MCF 10A (cell line): Measurements from ENCODE around the gene CA11. TPM values are rescaled to one million over a fixed set of nuclear protein-coding genes. Genes with fewer than 3 reads are reported as not detected.

Experiments used
- BruUV-seq: library from RNA; stranded (reverse); fragments of 400-500 nt; replicated peaks from 2 replicates; lab custom pipeline; 2021; lab: Mats Ljungman, UMichigan
- CTCF ChIA-PET: fragments of 300-600 bp; sonication (Branson Sonifier 250); formaldehyde crosslinking; extraction: SDS; loops from one replicate; lab custom pipeline; 2021; ENCODE audit warnings: antibody characterized with exemption, inconsistent platforms; lab: Yijun Ruan, JAX
- POLR2A ChIA-PET: fragments of 300-600, 350-650 bp; sonication (Branson Sonifier 250); formaldehyde crosslinking; extraction: SDS; loops from one replicate; lab custom pipeline; 2020; ENCODE audit warnings: antibody characterized with exemption, inconsistent platforms; lab: Yijun Ruan, JAX
- DNase-seq: peaks from one replicate; pipeline ENCODE4 v3.0.0-alpha.2; 2018; ENCODE audit not compliant: unreplicated experiment
- H3K27ac Mint-ChIP-seq: one replicate; pipeline ENCODE4 v1.8.0; 2022; ENCODE audit warnings: mild to moderate bottlenecking, low read depth, mixed read lengths; ENCODE audit not compliant: unreplicated experiment
- H3K27me3 Mint-ChIP-seq: one replicate; pipeline ENCODE4 v1.8.0; 2022; ENCODE audit warnings: mixed read lengths; ENCODE audit not compliant: insufficient read depth, unreplicated experiment
- H3K36me3 Mint-ChIP-seq: one replicate; pipeline ENCODE4 v1.8.0; 2022; ENCODE audit warnings: mild to moderate bottlenecking, moderate library complexity, mixed read lengths; ENCODE audit not compliant: insufficient read depth, unreplicated experiment
- H3K4me1 Mint-ChIP-seq: one replicate; pipeline ENCODE4 v1.8.0; 2022; ENCODE audit warnings: mixed read lengths; ENCODE audit not compliant: insufficient read depth, unreplicated experiment
- H3K4me3 Mint-ChIP-seq: one replicate; pipeline ENCODE4 v1.8.0; 2022; ENCODE audit warnings: mild to moderate bottlenecking, moderate library complexity, mixed read lengths; ENCODE audit not compliant: unreplicated experiment
- H3K9me3 Mint-ChIP-seq: one replicate; pipeline ENCODE4 v1.8.0; 2022; ENCODE audit warnings: mixed read lengths; ENCODE audit not compliant: unreplicated experiment
- intact Hi-C: fragments of 100-400 bp; cut with micrococcal nuclease; formaldehyde crosslinking; loops from 2 replicates; pipeline ENCODE4 v1.14.1; 2022
- total RNA-seq: library from RNA; stranded (reverse); gene quantifications from 2 replicates; pipeline ENCODE4 v1.2.3, GENCODE V29; 2022
- TF ChIP-seq, protein P1 (sequence below): fragments of 200-600 bp; IDR thresholded peaks from one replicate; pipeline ENCODE4 v1.8.0; 2022; ENCODE audit warnings: antibody characterized with exemption, mild to moderate bottlenecking; ENCODE audit not compliant: unreplicated experiment

Gene CA11
- total RNA-seq, 1 experiment from 2014 or later: 2.9 TPM

DNA sequence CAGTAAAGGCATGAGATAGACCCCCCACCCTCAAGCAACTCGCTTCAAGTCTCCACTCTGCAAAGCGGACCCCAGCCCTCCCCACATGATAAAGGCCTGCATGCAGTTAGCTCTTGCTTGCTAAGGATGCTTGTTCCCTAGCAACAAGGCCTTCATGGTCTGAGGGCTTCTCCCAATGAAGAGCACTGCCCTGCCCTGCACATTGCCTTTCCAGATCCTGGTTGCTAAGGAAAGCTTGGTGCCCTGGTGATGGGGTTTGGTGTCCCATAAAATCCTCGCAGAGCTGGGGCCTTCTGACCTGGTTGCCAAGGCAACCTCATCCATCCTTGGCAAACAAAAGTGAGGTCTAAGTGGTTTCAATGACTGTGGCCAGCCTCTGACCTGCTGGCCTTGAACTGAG, 14.8 kb downstream of the CA11 start:
- Mint-ChIP-seq H3K27ac (no peak overlapping the region), H3K27me3 (no peaks in the 10 kb centered on the region), H3K9me3 (no peaks in the 10 kb centered on the region), H3K4me3 (no peak overlapping the region), H3K4me1 (peaks cover 16% of the 10 kb centered on the region), H3K36me3 (peaks cover 13% of the 10 kb centered on the region)
- TF ChIP-seq, protein P1, sequence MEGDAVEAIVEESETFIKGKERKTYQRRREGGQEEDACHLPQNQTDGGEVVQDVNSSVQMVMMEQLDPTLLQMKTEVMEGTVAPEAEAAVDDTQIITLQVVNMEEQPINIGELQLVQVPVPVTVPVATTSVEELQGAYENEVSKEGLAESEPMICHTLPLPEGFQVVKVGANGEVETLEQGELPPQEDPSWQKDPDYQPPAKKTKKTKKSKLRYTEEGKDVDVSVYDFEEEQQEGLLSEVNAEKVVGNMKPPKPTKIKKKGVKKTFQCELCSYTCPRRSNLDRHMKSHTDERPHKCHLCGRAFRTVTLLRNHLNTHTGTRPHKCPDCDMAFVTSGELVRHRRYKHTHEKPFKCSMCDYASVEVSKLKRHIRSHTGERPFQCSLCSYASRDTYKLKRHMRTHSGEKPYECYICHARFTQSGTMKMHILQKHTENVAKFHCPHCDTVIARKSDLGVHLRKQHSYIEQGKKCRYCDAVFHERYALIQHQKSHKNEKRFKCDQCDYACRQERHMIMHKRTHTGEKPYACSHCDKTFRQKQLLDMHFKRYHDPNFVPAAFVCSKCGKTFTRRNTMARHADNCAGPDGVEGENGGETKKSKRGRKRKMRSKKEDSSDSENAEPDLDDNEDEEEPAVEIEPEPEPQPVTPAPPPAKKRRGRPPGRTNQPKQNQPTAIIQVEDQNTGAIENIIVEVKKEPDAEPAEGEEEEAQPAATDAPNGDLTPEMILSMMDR: no peak
- CTCF ChIA-PET: no interaction called here
- POLR2A ChIA-PET: interaction anchor here (5.4 kb wide), 1 partner anchor 15 kb away, joined by 108 read pairs; the partner anchor contains the start of genes FAM83E, RPL18 and SPHK2
- BruUV-seq: no TSS peak
- no peak for DNase-seq
- intact Hi-C loops: no loop called here

DNA sequence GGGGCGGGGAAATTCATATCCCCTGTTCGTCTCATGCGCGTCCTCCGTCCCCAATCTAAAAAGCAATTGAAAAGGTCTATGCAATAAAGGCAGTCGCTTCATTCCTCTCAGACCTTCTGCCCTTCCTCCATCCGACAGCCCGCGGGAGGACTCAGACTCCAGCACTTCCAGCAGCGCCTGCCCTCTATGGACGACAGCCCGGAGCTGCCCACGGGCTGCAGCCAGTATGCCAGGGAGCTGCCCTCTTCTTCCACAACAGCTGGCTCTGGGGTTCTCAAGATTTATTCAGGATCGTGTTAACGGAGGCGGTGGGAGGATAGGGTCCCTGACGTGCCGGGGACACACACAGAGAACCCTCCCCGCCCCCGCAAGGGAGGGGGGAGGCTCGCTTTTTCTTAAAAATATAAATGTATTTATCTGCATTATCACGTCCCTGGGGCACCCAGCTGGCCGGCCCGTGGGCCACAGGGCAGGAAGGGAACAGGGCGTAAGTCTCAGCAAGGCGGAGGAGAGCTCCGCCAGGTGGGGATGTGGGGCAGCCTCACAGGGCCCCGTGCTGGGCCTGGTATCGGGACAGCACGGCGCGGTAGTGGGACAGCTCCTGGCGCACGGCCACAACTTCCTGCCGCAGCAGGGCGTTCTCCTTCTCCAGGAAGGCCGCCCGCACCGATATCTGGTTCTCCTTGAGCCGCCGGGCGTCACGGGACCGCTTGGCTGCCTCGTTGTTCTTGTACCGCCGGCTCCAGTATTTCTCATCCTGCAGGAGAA, 15.5 kb downstream of the CA11 start:
- intact Hi-C loops: no loop called here
- CTCF ChIA-PET: no interaction called here
- BruUV-seq: no TSS peak
- H3K4me1 Mint-ChIP-seq: peaks cover 11% of the 10 kb centered on the region
- H3K9me3 Mint-ChIP-seq: no peaks in the 10 kb centered on the region
- no peak overlapping the region for H3K4me3 Mint-ChIP-seq
- TF ChIP-seq, protein P1: no peak
- no peak for DNase-seq
- H3K36me3 Mint-ChIP-seq: peaks cover 13% of the 10 kb centered on the region
- no peaks in the 10 kb centered on the region for H3K27me3 Mint-ChIP-seq
- H3K27ac Mint-ChIP-seq: no peak overlapping the region
- POLR2A ChIA-PET: interaction anchor here (0.9 to 5.4 kb wide), 3 partner anchors 10 to 14 kb away, joined by 4 to 108 read pairs (median 6); partner anchors contain the start of genes FAM83E, RPL18 and SPHK2

DNA sequence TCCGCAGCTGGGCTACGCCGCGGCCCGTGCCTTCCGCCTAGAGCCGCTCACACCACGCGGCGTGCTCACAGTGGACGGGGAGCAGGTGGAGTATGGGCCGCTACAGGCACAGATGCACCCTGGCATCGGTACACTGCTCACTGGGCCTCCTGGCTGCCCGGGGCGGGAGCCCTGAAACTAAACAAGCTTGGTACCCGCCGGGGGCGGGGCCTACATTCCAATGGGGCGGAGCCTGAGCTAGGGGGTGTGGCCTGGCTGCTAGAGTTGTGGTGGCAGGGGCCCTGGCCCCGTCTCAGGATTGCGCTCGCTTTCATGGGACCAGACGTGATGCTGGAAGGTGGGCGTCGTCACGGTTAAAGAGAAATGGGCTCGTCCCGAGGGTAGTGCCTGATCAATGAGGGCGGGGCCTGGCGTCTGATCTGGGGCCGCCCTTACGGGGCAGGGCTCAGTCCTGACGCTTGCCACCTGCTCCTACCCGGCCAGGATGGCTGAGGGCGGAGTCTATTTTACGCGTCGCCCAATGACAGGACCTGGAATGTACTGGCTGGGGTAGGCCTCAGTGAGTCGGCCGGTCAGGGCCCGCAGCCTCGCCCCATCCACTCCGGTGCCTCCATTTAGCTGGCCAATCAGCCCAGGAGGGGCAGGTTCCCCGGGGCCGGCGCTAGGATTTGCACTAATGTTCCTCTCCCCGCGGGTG, 16.2 kb downstream of the CA11 start:
- peaks cover 17% of the 10 kb centered on the region for H3K4me1 Mint-ChIP-seq
- H3K9me3 Mint-ChIP-seq: no peaks in the 10 kb centered on the region
- DNase-seq: no peak
- intact Hi-C loops: no loop called here
- BruUV-seq: no TSS peak
- no peaks in the 10 kb centered on the region for H3K27me3 Mint-ChIP-seq
- ChIA-PET CTCF (no interaction called here), POLR2A (interaction anchor here (0.9 to 1.4 kb wide), 2 partner anchors 9 to 10 kb away, joined by 4 to 6 read pairs; partner anchors contain the start of genes RPL18 and SPHK2)
- no peak overlapping the region for H3K27ac Mint-ChIP-seq
- no peak overlapping the region for H3K4me3 Mint-ChIP-seq
- peaks cover 13% of the 10 kb centered on the region for H3K36me3 Mint-ChIP-seq
- TF ChIP-seq, protein P1: no peak

DNA sequence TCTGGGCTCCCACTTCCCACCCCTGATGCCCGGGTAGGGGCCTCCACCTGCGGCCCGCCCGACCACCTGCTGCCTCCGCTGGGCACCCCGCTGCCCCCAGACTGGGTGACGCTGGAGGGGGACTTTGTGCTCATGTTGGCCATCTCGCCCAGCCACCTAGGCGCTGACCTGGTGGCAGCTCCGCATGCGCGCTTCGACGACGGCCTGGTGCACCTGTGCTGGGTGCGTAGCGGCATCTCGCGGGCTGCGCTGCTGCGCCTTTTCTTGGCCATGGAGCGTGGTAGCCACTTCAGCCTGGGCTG, 16.7 kb downstream of the CA11 start:
- no peak overlapping the region for H3K27ac Mint-ChIP-seq
- peaks cover 19% of the 10 kb centered on the region for H3K4me1 Mint-ChIP-seq
- ChIA-PET POLR2A (interaction anchor here (1.4 kb wide), 1 partner anchor 10 kb away, joined by 4 read pairs; the partner anchor contains the start of genes RPL18 and SPHK2), CTCF (no interaction called here)
- H3K36me3 Mint-ChIP-seq: peaks cover 13% of the 10 kb centered on the region
- no peaks in the 10 kb centered on the region for H3K27me3 Mint-ChIP-seq
- BruUV-seq: no TSS peak
- intact Hi-C loops: no loop called here
- H3K4me3 Mint-ChIP-seq: no peak overlapping the region
- no peaks in the 10 kb centered on the region for H3K9me3 Mint-ChIP-seq
- TF ChIP-seq, protein P1: no peak
- no peak for DNase-seq
